Lower leg skin (tissue), 4 donors: Measurements from ENCODE around the gene KIDINS220. TPM values are rescaled to one million over a fixed set of nuclear protein-coding genes. Genes with fewer than 3 reads are reported as not detected.

Experiments
- DNase-seq, 2 donors: peaks; one replicate each; pipeline ENCODE4 v3.0.0-alpha.2; 2019; ENCODE audit warnings: low spot score in 2 of 2
- H3K4me3 ChIP-seq: fragments of 200-600 bp; sonication (generic); 2 replicates; pipeline ENCODE4 v1.5.1; 2017; ENCODE audit warnings: mild to moderate bottlenecking, low read depth; ENCODE audit not compliant: poor library complexity, severe bottlenecking
- POLR2A ChIP-seq, 2 donors: fragments of 450-650 bp; IDR thresholded peaks; one replicate each; pipeline ENCODE4 v1.6.1; 2016 to 2017; ENCODE audit warnings: antibody characterized with exemption in 2 of 2, mild to moderate bottlenecking in 1 of 2, moderate library complexity in 1 of 2
- WGBS, 2 donors: methylation state at CpG; one replicate each; pipeline ENCODE4 v1.1.5; 2018; 5-methylcytosine and 5-hydroxymethylcytosine counted together
- intact Hi-C: fragments of 100-400 bp; cut with DNase I; formaldehyde crosslinking; loops from one replicate; pipeline ENCODE4 v1.15.0; 2023; ENCODE audit warnings: low total_unique reads
- total RNA-seq, 4 donors: library from RNA; depleted of rRNA; stranded (reverse); fragments of >200 nt; gene quantifications; one replicate each; pipeline ENCODE4 v1.1.0, GENCODE V29; 2016
- TF ChIP-seq, protein P1 (sequence below), 3 donors: fragments of 450-650 bp; IDR thresholded peaks; one replicate each; pipeline ENCODE4 v1.5.1; 2016; ENCODE audit warnings: antibody characterized with exemption in 3 of 3, mild to moderate bottlenecking in 3 of 3, moderate library complexity in 2 of 3

The KIDINS220 gene
- total RNA-seq, 4 donors from 2014 or later: 44.6 to 65.0 (median 51.9) TPM

DNA sequence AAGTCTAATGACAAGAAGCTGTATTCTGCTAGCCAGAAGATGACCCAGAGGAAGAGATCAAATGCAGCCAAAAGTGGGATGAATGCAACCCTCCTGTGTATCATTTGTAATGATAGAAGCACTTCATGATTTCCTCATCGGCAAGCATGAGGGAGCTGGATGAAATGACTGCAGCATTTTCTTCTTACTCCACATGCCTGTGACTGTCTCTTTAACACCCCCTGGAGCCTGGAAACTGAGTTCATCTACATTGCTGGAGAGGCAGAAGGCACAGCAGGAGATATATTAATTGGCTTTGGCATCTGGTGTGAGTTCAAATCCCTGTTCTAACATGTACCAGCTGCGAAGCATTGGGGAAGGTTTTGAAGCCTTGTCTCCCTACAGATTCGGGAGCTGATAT, 117.9 kb downstream of the KIDINS220 start:
- WGBS, 2 donors: 44 to 46% methylated on average over 3 of the region's 3 CpGs
- TF ChIP-seq, protein P1, sequence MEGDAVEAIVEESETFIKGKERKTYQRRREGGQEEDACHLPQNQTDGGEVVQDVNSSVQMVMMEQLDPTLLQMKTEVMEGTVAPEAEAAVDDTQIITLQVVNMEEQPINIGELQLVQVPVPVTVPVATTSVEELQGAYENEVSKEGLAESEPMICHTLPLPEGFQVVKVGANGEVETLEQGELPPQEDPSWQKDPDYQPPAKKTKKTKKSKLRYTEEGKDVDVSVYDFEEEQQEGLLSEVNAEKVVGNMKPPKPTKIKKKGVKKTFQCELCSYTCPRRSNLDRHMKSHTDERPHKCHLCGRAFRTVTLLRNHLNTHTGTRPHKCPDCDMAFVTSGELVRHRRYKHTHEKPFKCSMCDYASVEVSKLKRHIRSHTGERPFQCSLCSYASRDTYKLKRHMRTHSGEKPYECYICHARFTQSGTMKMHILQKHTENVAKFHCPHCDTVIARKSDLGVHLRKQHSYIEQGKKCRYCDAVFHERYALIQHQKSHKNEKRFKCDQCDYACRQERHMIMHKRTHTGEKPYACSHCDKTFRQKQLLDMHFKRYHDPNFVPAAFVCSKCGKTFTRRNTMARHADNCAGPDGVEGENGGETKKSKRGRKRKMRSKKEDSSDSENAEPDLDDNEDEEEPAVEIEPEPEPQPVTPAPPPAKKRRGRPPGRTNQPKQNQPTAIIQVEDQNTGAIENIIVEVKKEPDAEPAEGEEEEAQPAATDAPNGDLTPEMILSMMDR (IDR thresholded peaks at IDR 0.05): no peak
- no peak for TF ChIP-seq POLR2A (IDR thresholded peaks at IDR 0.05)
- no peak overlapping the region for H3K4me3 ChIP-seq
- intact Hi-C loops: no loop called here
- DNase-seq: no peak

DNA sequence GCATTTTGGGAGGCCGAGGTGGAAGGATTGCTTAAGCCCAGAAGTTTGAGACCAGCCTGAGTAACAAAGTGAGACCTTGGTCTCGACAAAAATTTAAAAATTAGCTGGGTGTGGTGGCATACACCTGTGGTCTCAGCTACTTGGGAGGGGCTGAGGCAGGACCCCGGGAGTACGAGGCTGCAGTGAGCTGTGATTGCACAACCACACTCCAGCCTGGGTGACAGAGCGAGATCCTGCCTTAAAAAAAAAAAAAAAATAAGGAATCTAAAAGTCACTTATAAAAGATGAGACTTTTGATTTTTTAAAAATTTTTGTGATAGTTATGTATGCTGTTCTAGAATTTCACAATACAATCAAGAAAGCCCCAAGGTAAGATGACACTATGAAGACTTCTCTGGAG, 122.4 kb downstream of the KIDINS220 start:
- TF ChIP-seq, protein P1 (IDR thresholded peaks at IDR 0.05): no peak
- no peak for TF ChIP-seq POLR2A (IDR thresholded peaks at IDR 0.05)
- H3K4me3 ChIP-seq: no peak overlapping the region
- no peak for DNase-seq
- WGBS, 2 donors: 92% methylated on average over 5 of the region's 5 CpGs
- intact Hi-C loops: no loop called here

DNA sequence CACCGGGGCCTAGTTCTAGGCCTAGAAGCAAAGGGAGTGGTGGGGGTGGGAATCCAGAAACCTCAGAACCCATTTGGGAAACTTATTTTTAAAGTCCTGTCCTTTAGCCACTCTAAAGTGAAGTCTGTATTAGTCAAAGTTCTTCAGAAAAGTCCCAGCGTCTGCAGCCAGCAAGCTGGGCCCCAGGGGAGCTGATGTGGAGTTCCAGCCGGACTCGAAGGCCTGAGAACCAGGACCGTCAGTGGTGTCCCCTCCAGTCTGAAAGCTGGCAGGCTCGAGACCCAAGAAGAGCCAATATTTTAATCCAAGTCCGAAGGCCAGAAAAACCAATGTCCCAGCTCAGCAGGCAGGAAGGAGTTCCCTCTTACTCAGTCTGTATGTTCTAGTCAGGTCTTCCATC, 123.1 kb downstream of the KIDINS220 start:
- intact Hi-C loops: no loop called here
- TF ChIP-seq, protein P1 (IDR thresholded peaks at IDR 0.05): no peak
- TF ChIP-seq POLR2A (IDR thresholded peaks at IDR 0.05): no peak
- H3K4me3 ChIP-seq: no peak overlapping the region
- no peak for DNase-seq
- WGBS, 2 donors: 60 to 96% methylated on average over 7 of the region's 7 CpGs

DNA sequence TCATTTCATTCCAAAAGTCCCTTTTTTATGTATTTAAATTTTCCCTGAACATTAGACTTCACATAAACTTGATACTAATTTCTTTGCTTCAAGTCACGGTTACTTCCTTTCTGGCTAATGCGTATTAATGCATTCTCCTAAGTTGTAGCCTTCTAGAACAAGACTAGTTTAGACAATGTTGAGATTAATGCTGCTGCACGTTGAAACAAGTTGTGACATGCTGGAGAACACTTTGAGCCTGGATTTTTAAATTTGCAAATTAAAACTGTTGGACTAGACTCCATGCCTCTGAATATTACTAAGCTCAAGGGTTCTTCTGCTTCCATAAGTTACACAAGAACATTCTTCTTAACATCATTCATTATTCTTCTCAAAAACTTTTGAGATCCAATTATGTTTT, 126.5 kb downstream of the KIDINS220 start:
- 58 to 61% methylated on average over 3 of the region's 3 CpGs for WGBS, 2 donors
- H3K4me3 ChIP-seq: no peak overlapping the region
- DNase-seq: no peak
- intact Hi-C loops: no loop called here
- TF ChIP-seq POLR2A (IDR thresholded peaks at IDR 0.05): no peak
- TF ChIP-seq, protein P1 (IDR thresholded peaks at IDR 0.05): no peak

DNA sequence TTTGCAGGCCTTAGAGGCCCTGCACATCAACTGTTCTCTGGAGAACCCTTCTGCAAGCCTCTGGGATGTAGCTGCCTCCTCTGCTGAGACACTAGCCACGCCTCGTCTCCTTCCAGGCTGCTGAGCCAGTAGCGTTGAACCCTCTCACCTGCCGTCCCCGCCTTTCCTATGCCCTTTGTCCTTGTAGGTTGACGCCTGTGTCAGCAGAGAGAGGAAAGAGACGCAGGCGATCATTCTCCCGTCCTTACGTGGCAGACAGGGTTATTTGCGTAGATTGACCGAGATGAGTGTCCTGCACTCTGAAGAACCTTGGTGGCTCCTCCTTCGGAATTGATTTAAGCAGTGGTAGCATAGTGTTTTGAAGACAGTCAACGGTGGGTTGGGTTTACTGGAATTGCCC, 127.8 kb downstream of the KIDINS220 start:
- intact Hi-C loops: no loop called here
- no peak for DNase-seq
- WGBS, 2 donors: 90% methylated on average over 14 of the region's 14 CpGs
- TF ChIP-seq, protein P1 (IDR thresholded peaks at IDR 0.05): no peak
- TF ChIP-seq POLR2A (IDR thresholded peaks at IDR 0.05): no peak
- no peak overlapping the region for H3K4me3 ChIP-seq

DNA sequence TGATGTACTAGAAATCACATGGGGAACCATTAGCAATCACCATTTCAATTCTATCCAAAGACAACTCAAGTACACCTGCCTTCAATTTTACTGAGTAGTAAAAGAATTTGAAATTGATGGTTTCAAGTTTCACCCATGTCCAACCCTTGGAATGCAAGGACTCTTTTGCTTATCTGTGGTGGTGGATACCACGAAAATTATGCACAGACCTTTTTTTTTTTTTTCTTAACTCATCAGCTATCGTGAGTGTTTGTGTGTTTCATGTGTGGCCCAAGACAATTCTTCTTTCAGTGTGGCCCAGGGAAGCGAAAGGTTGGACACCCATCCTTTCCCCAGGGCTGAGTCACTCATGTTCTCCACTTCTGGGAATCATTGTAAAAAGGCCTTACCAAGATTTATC, 132.5 kb downstream of the KIDINS220 start:
- intact Hi-C loops: no loop called here
- TF ChIP-seq, protein P1 (IDR thresholded peaks at IDR 0.05): no peak
- no peak for TF ChIP-seq POLR2A (IDR thresholded peaks at IDR 0.05)
- no peak for DNase-seq
- H3K4me3 ChIP-seq: no peak overlapping the region
- 69 to 73% methylated on average over 3 of the region's 3 CpGs for WGBS, 2 donors
